Endodermal cell (in vitro differentiated cells): Measurements from ENCODE around the gene OXCT1. TPM values are rescaled to one million over a fixed set of nuclear protein-coding genes. Genes with fewer than 3 reads are reported as not detected.

Experiments
- DNase-seq: peaks from one replicate; pipeline ENCODE4 v3.0.0-alpha.2; 2017
- H3K27ac ChIP-seq: 2 replicates; pipeline ENCODE4 v1.5.1; 2013; ENCODE audit warnings: mild to moderate bottlenecking, low read depth, low read length, moderate library complexity
- H3K27me3 ChIP-seq: 2 replicates; pipeline ENCODE4 v1.6.1; 2013; ENCODE audit warnings: mild to moderate bottlenecking, low read length, moderate library complexity; ENCODE audit not compliant: insufficient read depth, control insufficient read depth, poor library complexity, severe bottlenecking
- H3K36me3 ChIP-seq: 2 replicates; pipeline ENCODE4 v1.7.0; 2013; ENCODE audit warnings: mild to moderate bottlenecking, low read length, moderate library complexity; ENCODE audit not compliant: control insufficient read depth, insufficient read depth
- H3K4me1 ChIP-seq: one replicate; pipeline ENCODE4 v1.7.0; 2013; ENCODE audit warnings: low read length; ENCODE audit not compliant: control insufficient read depth, insufficient read depth
- H3K4me3 ChIP-seq: 2 replicates; pipeline ENCODE4 v1.5.1; 2013; ENCODE audit warnings: mild to moderate bottlenecking, low read length, moderate library complexity
- H3K9ac ChIP-seq: 2 replicates; pipeline ENCODE4 v1.6.1; 2013; ENCODE audit warnings: mild to moderate bottlenecking, low read length, moderate library complexity; ENCODE audit not compliant: poor library complexity, severe bottlenecking; ENCODE audit errors: extremely low read depth
- H3K9me3 ChIP-seq: 2 replicates; pipeline ENCODE4 v1.6.1; 2013; ENCODE audit warnings: mild to moderate bottlenecking, low read length, moderate library complexity; ENCODE audit not compliant: control insufficient read depth
- H3K27ac Mint-ChIP-seq: 2 replicates; pipeline ENCODE4 v1.8.0; 2020; ENCODE audit warnings: mixed read lengths
- H3K27me3 Mint-ChIP-seq: 2 replicates; pipeline ENCODE4 v1.8.0; 2021; ENCODE audit warnings: mild to moderate bottlenecking, mixed read lengths; ENCODE audit not compliant: insufficient read depth
- H3K36me3 Mint-ChIP-seq: 2 replicates; pipeline ENCODE4 v1.8.0; 2020; ENCODE audit warnings: low read depth, mixed read lengths
- H3K4me1 Mint-ChIP-seq: 2 replicates; pipeline ENCODE4 v1.8.0; 2020; ENCODE audit warnings: mixed read lengths
- H3K4me3 Mint-ChIP-seq: 2 replicates; pipeline ENCODE4 v1.8.0; 2020; ENCODE audit warnings: mild to moderate bottlenecking, moderate library complexity, mixed read lengths
- H3K9me3 Mint-ChIP-seq: 2 replicates; pipeline ENCODE4 v1.8.0; 2020; ENCODE audit warnings: mild to moderate bottlenecking, mixed read lengths
- WGBS, 2 experiments: methylation state at CpG; one replicate each; pipeline versions ENCODE4 v1.1.5 to v1.1.7; 2013; ENCODE audit warnings: missing lambda C conversion rate in 2 of 2, mixed read lengths in 1 of 2; ENCODE audit not compliant: insufficient coverage in 1 of 2, insufficient read length in 1 of 2; 5-methylcytosine and 5-hydroxymethylcytosine counted together
- total RNA-seq, 2 donors: library from RNA; stranded (reverse); fragmentation: NEBNext Ultra II Directional in 1 of 2; extraction: Animal tissue kit (Norgen Biotek cat#: 25700) in 1 of 2; gene quantifications; 2 replicates in 1 of 2; 3 replicates in 1 of 2; pipeline ENCODE4 v1.2.1, GENCODE V29; 2021
- TF ChIP-seq, protein P1 (sequence below): fragments of 200-600 bp; sonication (generic); conservative IDR thresholded peaks from 2 replicates; pipeline ENCODE4 v1.5.0; 2021; ENCODE audit warnings: antibody characterized with exemption, mild to moderate bottlenecking

Gene OXCT1
- total RNA-seq, 2 donors from 2014 or later: 24.5 to 25.1 TPM

- no peaks in the 10 kb centered on the region for H3K36me3 ChIP-seq
- H3K4me1 Mint-ChIP-seq: peaks cover 4% of the 10 kb centered on the region
- peaks cover 3% of the 10 kb centered on the region for H3K36me3 Mint-ChIP-seq
- H3K27ac ChIP-seq: no peak overlapping the region
- no peaks in the 10 kb centered on the region for H3K4me1 ChIP-seq
- H3K27ac Mint-ChIP-seq: no peak overlapping the region
- H3K4me3 Mint-ChIP-seq: no peak overlapping the region
- no peak for DNase-seq
- H3K27me3 ChIP-seq: no peaks in the 10 kb centered on the region
- H3K9me3 ChIP-seq: no peaks in the 10 kb centered on the region
- H3K4me3 ChIP-seq: no peak overlapping the region
- TF ChIP-seq, protein P1, sequence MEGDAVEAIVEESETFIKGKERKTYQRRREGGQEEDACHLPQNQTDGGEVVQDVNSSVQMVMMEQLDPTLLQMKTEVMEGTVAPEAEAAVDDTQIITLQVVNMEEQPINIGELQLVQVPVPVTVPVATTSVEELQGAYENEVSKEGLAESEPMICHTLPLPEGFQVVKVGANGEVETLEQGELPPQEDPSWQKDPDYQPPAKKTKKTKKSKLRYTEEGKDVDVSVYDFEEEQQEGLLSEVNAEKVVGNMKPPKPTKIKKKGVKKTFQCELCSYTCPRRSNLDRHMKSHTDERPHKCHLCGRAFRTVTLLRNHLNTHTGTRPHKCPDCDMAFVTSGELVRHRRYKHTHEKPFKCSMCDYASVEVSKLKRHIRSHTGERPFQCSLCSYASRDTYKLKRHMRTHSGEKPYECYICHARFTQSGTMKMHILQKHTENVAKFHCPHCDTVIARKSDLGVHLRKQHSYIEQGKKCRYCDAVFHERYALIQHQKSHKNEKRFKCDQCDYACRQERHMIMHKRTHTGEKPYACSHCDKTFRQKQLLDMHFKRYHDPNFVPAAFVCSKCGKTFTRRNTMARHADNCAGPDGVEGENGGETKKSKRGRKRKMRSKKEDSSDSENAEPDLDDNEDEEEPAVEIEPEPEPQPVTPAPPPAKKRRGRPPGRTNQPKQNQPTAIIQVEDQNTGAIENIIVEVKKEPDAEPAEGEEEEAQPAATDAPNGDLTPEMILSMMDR: no peak
- H3K27me3 Mint-ChIP-seq: no peaks in the 10 kb centered on the region
- H3K9ac ChIP-seq: no peak overlapping the region
- peaks cover 2% of the 10 kb centered on the region for H3K9me3 Mint-ChIP-seq
- WGBS, 2 experiments: 94 to 97% methylated on average over 4 of the region's 4 CpGs
These were observed 141.9 kb downstream of the OXCT1 start for GRCh38 chr5:41728281-41728680.

GRCh38 chr5:41722359-41722950 lies 147.8 kb downstream of the OXCT1 start:
- TF ChIP-seq, protein P1: no peak
- Mint-ChIP-seq H3K27ac (no peak overlapping the region), H3K9me3 (no peaks in the 10 kb centered on the region), H3K4me3 (no peak overlapping the region), H3K27me3 (no peaks in the 10 kb centered on the region), H3K36me3 (no peaks in the 10 kb centered on the region), H3K4me1 (peaks cover 4% of the 10 kb centered on the region)
- Histone ChIP-seq H3K9ac (no peak overlapping the region), H3K27me3 (no peaks in the 10 kb centered on the region), H3K4me3 (no peak overlapping the region), H3K4me1 (no peaks in the 10 kb centered on the region), H3K36me3 (no peaks in the 10 kb centered on the region), H3K9me3 (no peaks in the 10 kb centered on the region), H3K27ac (no peak overlapping the region)
- peak; percentile 46 for DNase-seq
- 86 to 96% methylated on average over 3 of the region's 3 CpGs for WGBS, 2 experiments

DNA sequence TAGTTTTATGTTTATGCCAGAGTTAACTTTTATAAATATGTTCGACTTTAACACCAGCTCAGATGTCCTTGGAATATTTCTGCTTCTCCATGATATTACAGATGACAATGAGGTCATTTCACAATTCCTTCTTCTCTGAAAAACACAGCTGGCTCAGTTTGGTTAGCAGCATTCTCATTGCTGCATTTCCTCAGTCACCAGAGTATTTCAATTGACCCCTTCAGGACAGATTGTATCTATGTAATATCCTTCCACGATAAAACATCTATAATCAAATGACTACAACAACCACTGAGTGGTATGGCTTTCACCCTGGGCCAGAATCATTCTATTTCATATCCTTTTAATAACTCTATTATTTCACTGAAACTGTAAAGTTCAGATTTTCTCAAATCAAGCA lies 148.7 kb downstream of the OXCT1 start:
- 89 to 100% methylated on average over 2 of the region's 2 CpGs for WGBS, 2 experiments
- Mint-ChIP-seq H3K27me3 (no peaks in the 10 kb centered on the region), H3K4me3 (no peak overlapping the region), H3K36me3 (no peaks in the 10 kb centered on the region), H3K4me1 (peaks cover 3% of the 10 kb centered on the region), H3K27ac (no peak overlapping the region), H3K9me3 (no peaks in the 10 kb centered on the region)
- no peaks in the 10 kb centered on the region for H3K4me1 ChIP-seq
- no peaks in the 10 kb centered on the region for H3K36me3 ChIP-seq
- H3K4me3 ChIP-seq: no peak overlapping the region
- no peak overlapping the region for H3K27ac ChIP-seq
- H3K9me3 ChIP-seq: peaks cover 8% of the 10 kb centered on the region
- no peaks in the 10 kb centered on the region for H3K27me3 ChIP-seq
- no peak overlapping the region for H3K9ac ChIP-seq
- DNase-seq: no peak
- TF ChIP-seq, protein P1: no peak
